ENCODE measurements around the gene AUTS2.

- TF ChIP-seq CTCF (IDR thresholded peaks at IDR 0.05 in 8 of 11, conservative IDR thresholded peaks at IDR 0.05 in 3 of 11), result no peak
- no peak for TF ChIP-seq POLR2AphosphoS5 (IDR thresholded peaks at IDR 0.05)
- TF ChIP-seq POLR2A (IDR thresholded peaks at IDR 0.05), result no peak
These were observed 1105.5 kb downstream of the AUTS2 start for GRCh38 chr7:70703785-70704184.

Data from spleen (tissue), 7 donors.